Measurements from ENCODE around the gene KCNH8.
"Not testable (repeated sequence)": the region's sequence is repeated elsewhere in the genome, so short reads cannot be mapped to it uniquely, and the experiment has no call there.

KCNH8 gene

GRCh38 chr3:19183584-19183983, 35.3 kb downstream of the KCNH8 start:
- no peak for DNase-seq

GRCh38 chr3:19190126-19190525, 41.8 kb downstream of the KCNH8 start:
- no peak for DNase-seq

- DNase-seq = no peak
These were observed 42.3 kb downstream of the KCNH8 start for GRCh38 chr3:19190602-19191001.

GRCh38 chr3:19199131-19199530, 50.8 kb downstream of the KCNH8 start:
- no peak for DNase-seq

- DNase-seq = no peak
These were observed 54.0 kb downstream of the KCNH8 start for GRCh38 chr3:19202303-19202702.

GRCh38 chr3:19202754-19203153, 54.4 kb downstream of the KCNH8 start:
- no peak for DNase-seq

- DNase-seq = no peak
These were observed 58.2 kb downstream of the KCNH8 start for GRCh38 chr3:19206540-19206939.

GRCh38 chr3:19213603-19214220, 65.4 kb downstream of the KCNH8 start:
- DNase-seq = no peak

GRCh38 chr3:19215427-19215826, 67.1 kb downstream of the KCNH8 start:
- DNase-seq = no peak

GRCh38 chr3:19216669-19217337, 68.5 kb downstream of the KCNH8 start:
- no peak for DNase-seq

GRCh38 chr3:19220311-19220710, 72.0 kb downstream of the KCNH8 start:
- DNase-seq = no peak

GRCh38 chr3:19221081-19221480, 72.8 kb downstream of the KCNH8 start:
- no peak for DNase-seq

GRCh38 chr3:19226479-19226878, 78.2 kb downstream of the KCNH8 start:
- DNase-seq = no peak

- DNase-seq = no peak
These were observed 79.9 kb downstream of the KCNH8 start for GRCh38 chr3:19228167-19228566.

GRCh38 chr3:19229086-19229485, 80.8 kb downstream of the KCNH8 start:
- no peak for DNase-seq

GRCh38 chr3:19229881-19230280, 81.6 kb downstream of the KCNH8 start:
- DNase-seq = not testable (repeated sequence)

GRCh38 chr3:19231792-19232461, 83.6 kb downstream of the KCNH8 start:
- DNase-seq = no peak

GRCh38 chr3:19232566-19232965, 84.3 kb downstream of the KCNH8 start:
- DNase-seq = no peak

GRCh38 chr3:19233882-19234784, 85.8 kb downstream of the KCNH8 start:
- DNase-seq = not testable (repeated sequence)

GRCh38 chr3:19248143-19248542, 99.8 kb downstream of the KCNH8 start:
- DNase-seq = no peak

GRCh38 chr3:19248767-19249166, 100.5 kb downstream of the KCNH8 start:
- no peak for DNase-seq

- DNase-seq = no peak
These were observed 102.8 kb downstream of the KCNH8 start for GRCh38 chr3:19250959-19251610.

- DNase-seq = no peak
These were observed 105.9 kb downstream of the KCNH8 start for GRCh38 chr3:19254189-19254588.
